GM19238 (cell line): ENCODE results near the gene SPTA1.
"Not testable (repeated sequence)": the region's sequence is repeated elsewhere in the genome, so short reads cannot be mapped to it uniquely, and the experiment has no call there.

Source experiments
- DNase-seq: peaks from one replicate; pipeline ENCODE4 v3.0.0; 2011; ENCODE audit warnings: low spot score; ENCODE audit not compliant: insufficient read length

SPTA1 gene

DNA sequence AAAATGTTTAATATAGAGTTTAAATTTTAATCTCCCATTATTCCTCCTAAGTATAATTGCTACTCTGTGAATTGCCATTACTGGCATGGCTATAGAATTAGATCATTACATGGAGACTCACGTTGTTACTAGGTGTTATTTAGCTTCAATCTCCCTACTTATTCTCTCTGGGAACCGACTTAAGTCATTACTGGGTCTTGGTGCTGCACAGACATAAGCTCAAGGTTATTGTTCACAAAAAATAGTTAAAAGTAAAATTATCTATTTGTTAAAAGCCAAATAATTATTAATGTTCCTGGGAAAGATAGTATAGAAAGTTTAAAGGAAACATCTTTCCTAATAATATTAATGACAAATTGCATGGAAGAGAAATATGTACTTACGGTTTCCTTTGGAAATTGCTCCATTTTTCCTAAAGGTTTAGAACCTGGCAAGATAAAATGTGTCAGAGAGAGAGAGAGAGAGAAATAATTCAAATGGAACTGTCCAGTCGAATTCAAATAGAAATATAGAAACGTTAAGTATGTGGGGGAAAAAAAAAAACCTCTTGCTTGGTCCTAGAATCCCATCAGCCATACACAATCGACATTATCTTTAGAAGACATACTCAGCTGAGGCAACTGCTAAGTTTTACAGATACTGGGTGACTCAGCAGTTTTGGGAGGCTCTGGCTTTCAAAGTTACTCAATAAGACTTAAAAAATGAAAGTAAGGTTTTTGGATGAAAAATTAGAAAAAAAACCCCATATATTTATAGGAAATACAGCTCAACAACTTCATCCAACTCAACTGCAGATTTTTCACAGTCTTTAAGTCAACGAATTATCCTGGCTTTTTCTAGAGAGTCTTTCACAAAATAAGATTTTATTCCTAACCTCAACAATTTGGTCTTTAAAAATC is at the start of gene SPTA1:
TSS of gene SPTA1 (minus strand) at position 605 of the 899 bp plus-strand sequence. CDS start at position 407, 198 bp downstream.
- no peak for DNase-seq

- DNase-seq, result no peak
Measured at GRCh38 chr1:158735848-158736247, 49.3 kb upstream of the SPTA1 start.

- no peak for DNase-seq
Measured at GRCh38 chr1:158732524-158732923, 46.0 kb upstream of the SPTA1 start.

DNA sequence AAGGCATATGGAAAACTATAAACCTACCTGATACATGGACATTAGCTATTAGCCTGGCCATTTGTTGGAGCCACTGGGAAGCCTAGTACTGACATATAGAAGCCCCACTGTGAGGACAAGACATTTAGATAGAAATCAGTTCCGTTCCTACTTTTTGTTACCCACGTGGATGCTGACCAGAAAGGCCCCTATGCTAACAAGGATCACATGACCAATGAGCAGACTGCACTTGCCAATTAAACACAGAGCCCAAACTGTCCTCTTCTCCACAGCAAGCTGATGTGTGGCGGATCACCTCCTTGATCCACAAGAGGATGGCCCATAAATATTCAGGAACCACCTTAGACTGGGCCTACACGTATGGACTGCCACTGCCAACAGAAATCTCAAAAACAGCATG is 45.2 kb upstream of the SPTA1 start:
- DNase-seq, result no peak

- DNase-seq, result no peak
Measured at GRCh38 chr1:158730453-158730852, 43.9 kb upstream of the SPTA1 start.

- DNase-seq, result no peak
Measured at GRCh38 chr1:158728510-158729225, 42.2 kb upstream of the SPTA1 start.

GRCh38 chr1:158724442-158724841 is 37.9 kb upstream of the SPTA1 start:
- no peak for DNase-seq

GRCh38 chr1:158720620-158721019 is 34.1 kb upstream of the SPTA1 start, which contains the start of gene OR6K3:
TSS of gene OR6K3 (minus strand) at chr1:158720720. CDS start at chr1:158718115, 2,605 bp downstream.
- no peak for DNase-seq

- no peak for DNase-seq
Measured at GRCh38 chr1:158719664-158720063, 33.1 kb upstream of the SPTA1 start.

GRCh38 chr1:158717344-158717743 is 30.8 kb upstream of the SPTA1 start:
- DNase-seq, result no peak

- no peak for DNase-seq
Measured at GRCh38 chr1:158716335-158716734, 29.8 kb upstream of the SPTA1 start.

- DNase-seq, result no peak
Measured at GRCh38 chr1:158714754-158715153, 28.2 kb upstream of the SPTA1 start.

DNA sequence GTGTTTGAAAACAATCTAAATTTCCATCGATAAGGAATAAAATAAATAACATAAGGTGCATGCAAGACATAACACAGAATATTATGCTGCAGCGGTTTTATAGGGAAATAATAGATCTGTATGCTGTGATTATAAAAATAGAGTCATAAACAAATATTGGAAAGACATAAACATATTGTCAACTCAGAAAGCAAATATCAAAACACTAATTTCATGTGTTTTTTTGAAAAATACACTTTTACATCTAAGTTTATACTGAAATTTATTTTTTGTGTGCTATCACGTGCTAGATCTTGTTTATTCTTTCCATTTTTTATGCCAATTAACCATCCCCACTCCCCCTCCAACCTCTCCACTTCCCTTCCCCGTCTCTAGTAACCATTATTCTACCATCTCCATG is 24.6 kb upstream of the SPTA1 start:
- no peak for DNase-seq

GRCh38 chr1:158706096-158706495 is 19.6 kb upstream of the SPTA1 start:
- DNase-seq, result no peak

DNA sequence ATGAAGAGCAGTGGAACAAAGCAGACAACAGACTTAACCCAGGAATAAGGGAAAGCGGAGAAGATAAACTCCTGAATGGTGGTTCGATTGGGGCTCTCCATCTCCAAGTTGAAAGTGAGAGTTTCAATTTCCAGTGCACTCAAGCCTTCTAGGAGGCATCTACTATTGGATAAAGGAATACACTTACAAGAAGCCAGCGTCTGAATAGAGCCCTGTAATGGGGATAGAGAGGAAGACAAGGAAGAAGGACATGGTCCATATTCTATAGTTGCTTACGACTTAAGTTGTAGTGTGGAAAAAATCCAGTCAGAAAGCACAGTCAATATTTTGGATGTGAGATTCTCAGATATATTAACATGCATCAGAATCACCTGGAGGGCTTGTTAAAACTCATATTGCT is 14.0 kb upstream of the SPTA1 start, which contains the start of gene OR6K2:
TSS of gene OR6K2 (minus strand) at position 101 of the 400 bp plus-strand sequence. CDS start at position 101, 0 bp downstream.
- no peak for DNase-seq

GRCh38 chr1:158694596-158694995 is 8.1 kb upstream of the SPTA1 start:
- DNase-seq, result no peak

DNA sequence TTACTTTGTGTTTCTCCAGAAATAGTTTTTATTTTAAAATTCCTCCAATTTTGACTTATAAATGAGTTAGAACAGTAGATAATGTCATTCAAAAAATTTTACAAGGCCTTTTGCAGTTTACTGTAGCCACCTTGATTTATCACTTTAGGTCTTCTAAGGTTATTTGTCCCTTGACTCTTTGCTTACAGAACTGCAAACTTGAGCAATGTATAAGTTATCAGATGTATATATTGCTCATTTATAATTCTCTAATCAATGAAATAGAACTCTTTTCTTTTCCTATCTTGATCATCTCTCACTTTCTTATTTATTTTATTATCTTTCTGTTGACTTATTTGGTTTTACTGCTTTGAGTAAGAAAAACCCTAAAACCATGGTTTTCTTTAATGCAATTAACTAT is 5.8 kb upstream of the SPTA1 start:
- DNase-seq, result no peak

DNA sequence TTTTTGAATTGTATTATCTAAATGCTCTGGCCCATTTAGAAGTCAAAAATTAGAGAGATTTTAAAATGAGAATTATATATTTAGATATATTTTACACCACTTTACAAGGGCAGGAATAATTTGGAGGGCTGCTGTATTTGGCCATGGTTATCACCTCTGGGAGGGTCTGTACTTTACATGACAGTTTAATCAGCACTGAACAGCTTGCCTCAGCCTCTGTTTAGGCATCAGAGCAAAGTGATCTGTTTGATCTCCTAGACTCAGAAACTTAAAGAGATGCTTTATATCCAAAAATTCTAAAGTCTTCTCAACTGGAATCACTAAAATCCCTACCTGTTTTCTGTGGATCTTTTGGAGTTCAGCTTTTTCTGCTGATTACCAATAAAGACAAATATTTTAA is 5.4 kb upstream of the SPTA1 start:
- no peak for DNase-seq

DNA sequence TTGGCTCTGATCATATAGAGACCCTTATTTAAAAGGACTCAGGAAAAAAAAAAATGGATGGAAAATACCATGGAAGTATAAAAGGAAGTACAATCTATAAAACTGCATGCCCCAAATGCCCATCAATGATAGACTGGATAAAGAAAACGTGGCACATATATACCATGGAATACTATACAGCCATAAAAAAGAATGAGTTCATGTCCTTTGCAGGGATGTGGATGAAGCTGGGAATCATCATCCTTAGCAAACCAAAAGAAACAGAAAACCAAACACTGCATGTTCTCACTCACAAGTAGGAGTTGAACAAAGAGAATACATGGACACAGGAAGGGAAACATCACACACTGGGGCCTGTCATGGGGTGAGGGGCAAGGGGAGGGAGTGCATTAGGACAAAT is 4.6 kb upstream of the SPTA1 start:
- DNase-seq, result not testable (repeated sequence)

DNA sequence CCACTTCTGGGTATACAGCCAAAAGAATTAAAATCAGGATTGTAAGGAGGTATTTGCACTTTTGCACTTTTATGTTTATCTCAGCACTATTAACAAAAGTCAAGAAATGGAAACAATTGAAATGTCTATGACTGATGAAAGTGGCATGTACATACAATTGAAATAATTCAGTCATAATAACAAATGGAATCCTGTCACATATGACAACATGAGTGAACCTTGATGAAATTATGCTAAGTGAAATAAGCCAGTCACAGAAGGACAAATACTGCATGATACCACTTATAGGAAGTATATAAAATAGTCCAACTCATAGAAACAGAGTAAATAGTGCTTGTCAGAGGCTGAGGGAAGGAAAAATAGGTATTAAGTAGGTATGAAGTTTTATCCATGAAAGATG is 3.4 kb upstream of the SPTA1 start:
- no peak for DNase-seq

- DNase-seq, result no peak
Measured at GRCh38 chr1:158689110-158689509, 2.6 kb upstream of the SPTA1 start.

GRCh38 chr1:158688343-158688742 is 1.8 kb upstream of the SPTA1 start:
- DNase-seq, result not testable (repeated sequence)
